Breast epithelium (tissue), 4 donors: ENCODE data around the gene DAP3. TPM values are rescaled to one million over a fixed set of nuclear protein-coding genes. Genes with fewer than 3 reads are reported as not detected.
A peak's percentile ranks its signal among the peaks of the same experiment; 100 is the strongest.
"Not testable (repeated sequence)": the region's sequence is repeated elsewhere in the genome, so short reads cannot be mapped to it uniquely, and the experiment has no call there.

Experiments
- DNase-seq, 2 donors: peaks; one replicate each; pipeline ENCODE4 v3.0.0-alpha.2; 2019; ENCODE audit warnings: low spot score in 2 of 2
- H3K27ac ChIP-seq, 2 donors: fragments of 200-600 bp; sonication (generic) in 1 of 2; one replicate each; pipeline ENCODE4 v1.5.1; 2016 to 2019; ENCODE audit warnings: mild to moderate bottlenecking in 1 of 2
- H3K27me3 ChIP-seq, 2 donors: fragments of 200-600 bp; sonication (generic) in 1 of 2; one replicate each; pipeline versions ENCODE4 v1.5.1 to v1.6.0; 2017 to 2019; ENCODE audit warnings: control low read depth in 1 of 2, mild to moderate bottlenecking in 1 of 2
- H3K36me3 ChIP-seq: fragments of 200-600 bp; one replicate; pipeline ENCODE4 v1.5.1; 2019
- H3K4me1 ChIP-seq, 2 donors: fragments of 200-600 bp; sonication (generic); one replicate each; pipeline ENCODE4 v1.5.1; 2016 to 2019; ENCODE audit warnings: control low read depth in 1 of 2
- H3K4me3 ChIP-seq, 3 donors: fragments of 200-600 bp; sonication (generic); 1 replicate in 2 of 3; 2 replicates in 1 of 3; pipeline ENCODE4 v1.5.1; 2016 to 2019; ENCODE audit warnings: mild to moderate bottlenecking in 3 of 3, moderate library complexity in 2 of 3
- H3K9me3 ChIP-seq, 2 donors: fragments of 200-600 bp; sonication (generic) in 1 of 2; one replicate each; pipeline ENCODE4 v1.5.1; 2016 to 2019; ENCODE audit warnings: control low read depth in 1 of 2
- POLR2A ChIP-seq: fragments of 450-650 bp; IDR thresholded peaks from one replicate; pipeline ENCODE4 v1.6.1; 2016; ENCODE audit warnings: antibody characterized with exemption, mild to moderate bottlenecking, moderate library complexity
- POLR2AphosphoS5 ChIP-seq, 3 donors: sonication (generic); formaldehyde crosslinking; IDR thresholded peaks; one replicate each; pipeline ENCODE4 v1.6.1; 2017; ENCODE audit warnings: antibody characterized with exemption in 3 of 3
- intact Hi-C: fragments of 100-400 bp; cut with DNase I; formaldehyde crosslinking; loops from one replicate; pipeline ENCODE4 v1.15.1; 2023; ENCODE audit warnings: low total_unique reads
- total RNA-seq, 3 donors: library from RNA; depleted of rRNA; stranded (reverse); fragments of >200 nt; gene quantifications; one replicate each; pipeline ENCODE4 v1.1.0, GENCODE V29; 2016
- TF ChIP-seq, protein P1 (sequence below), 3 donors: fragments of 450-650 bp; IDR thresholded peaks; one replicate each; pipeline ENCODE4 v1.5.1; 2016 to 2017; ENCODE audit warnings: antibody characterized with exemption in 3 of 3, mild to moderate bottlenecking in 3 of 3, moderate library complexity in 3 of 3

The DAP3 gene
- total RNA-seq: 100 to 1,000 TPM; 143 to 195 (median 168) TPM

DNA sequence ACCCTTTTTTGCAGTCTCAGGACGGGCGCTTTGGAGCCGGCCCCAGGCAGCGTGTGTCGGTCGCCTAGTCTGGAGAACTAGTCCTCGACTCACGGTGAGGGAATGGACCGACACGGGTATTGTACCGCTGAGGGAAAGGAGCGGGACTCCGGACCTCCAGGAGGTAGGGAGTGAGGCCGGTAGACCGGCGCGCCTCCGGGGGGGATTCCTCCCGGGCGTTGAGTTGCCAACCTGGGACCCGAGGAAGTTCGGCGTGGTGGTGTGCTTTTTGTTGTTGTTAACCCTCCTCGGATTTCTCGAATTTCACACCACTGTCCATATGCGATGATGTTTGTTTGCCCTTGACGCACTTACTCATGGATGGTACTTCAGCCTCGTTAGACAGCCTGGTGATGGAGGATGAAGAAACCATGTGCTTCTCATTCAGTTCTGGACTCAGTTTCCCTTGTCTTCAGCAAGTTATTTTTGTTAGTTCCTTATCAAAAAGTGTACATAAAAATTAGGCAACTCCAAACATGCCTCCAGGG is at the start of gene DAP3:
TSS of gene DAP3 (plus strand) at position 11 of the 527 bp plus-strand sequence. CDS start 20,689 bp downstream, outside the sequence.
- not testable (repeated sequence) for H3K36me3 ChIP-seq, DNase-seq, H3K4me1 ChIP-seq, H3K9me3 ChIP-seq, H3K27me3 ChIP-seq
- peak within 1 kb of the TSS; percentile 91 to 97 (median 94) for H3K4me3 ChIP-seq
- peak within 1 kb of the TSS; percentile 95 to 97 for H3K27ac ChIP-seq
- intact Hi-C loops: loop anchor here (10.0 kb wide), 1 partner anchor 724 kb away; the partner anchor contains the start of gene PYGO2

DNA sequence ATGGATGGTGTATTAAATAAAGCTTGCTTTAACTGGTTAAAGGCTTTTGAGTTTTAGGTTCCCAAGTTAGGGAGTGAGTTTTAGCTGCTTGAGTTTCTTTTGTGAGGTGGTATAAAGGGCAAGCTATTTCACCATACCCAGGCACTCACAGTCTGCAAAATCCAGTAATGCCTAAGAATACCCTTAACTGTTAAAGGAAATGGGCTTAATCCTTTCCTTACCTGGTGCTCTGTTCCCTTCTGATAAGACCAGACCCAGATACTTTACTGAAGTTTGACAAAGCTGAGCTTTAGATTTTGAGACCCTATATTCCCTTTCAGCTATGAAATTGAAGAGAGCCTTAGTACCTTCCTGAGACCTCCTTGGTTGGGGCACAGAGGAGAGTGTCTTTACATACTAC is 48.5 kb upstream of the DAP3 start:
- H3K36me3 ChIP-seq: no peaks in the 10 kb centered on the region
- H3K9me3 ChIP-seq: peaks cover 0 to 6% of the 10 kb centered on the region in 2 donors
- intact Hi-C loops: no loop called here
- no peaks in the 10 kb centered on the region for H3K27me3 ChIP-seq
- TF ChIP-seq POLR2A: no peak
- no peak for TF ChIP-seq POLR2AphosphoS5 (IDR thresholded peaks at IDR 0.05)
- TF ChIP-seq, protein P1, sequence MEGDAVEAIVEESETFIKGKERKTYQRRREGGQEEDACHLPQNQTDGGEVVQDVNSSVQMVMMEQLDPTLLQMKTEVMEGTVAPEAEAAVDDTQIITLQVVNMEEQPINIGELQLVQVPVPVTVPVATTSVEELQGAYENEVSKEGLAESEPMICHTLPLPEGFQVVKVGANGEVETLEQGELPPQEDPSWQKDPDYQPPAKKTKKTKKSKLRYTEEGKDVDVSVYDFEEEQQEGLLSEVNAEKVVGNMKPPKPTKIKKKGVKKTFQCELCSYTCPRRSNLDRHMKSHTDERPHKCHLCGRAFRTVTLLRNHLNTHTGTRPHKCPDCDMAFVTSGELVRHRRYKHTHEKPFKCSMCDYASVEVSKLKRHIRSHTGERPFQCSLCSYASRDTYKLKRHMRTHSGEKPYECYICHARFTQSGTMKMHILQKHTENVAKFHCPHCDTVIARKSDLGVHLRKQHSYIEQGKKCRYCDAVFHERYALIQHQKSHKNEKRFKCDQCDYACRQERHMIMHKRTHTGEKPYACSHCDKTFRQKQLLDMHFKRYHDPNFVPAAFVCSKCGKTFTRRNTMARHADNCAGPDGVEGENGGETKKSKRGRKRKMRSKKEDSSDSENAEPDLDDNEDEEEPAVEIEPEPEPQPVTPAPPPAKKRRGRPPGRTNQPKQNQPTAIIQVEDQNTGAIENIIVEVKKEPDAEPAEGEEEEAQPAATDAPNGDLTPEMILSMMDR (IDR thresholded peaks at IDR 0.05): no peak
- no peak for DNase-seq
- H3K27ac ChIP-seq: no peak overlapping the region
- H3K4me3 ChIP-seq: no peak overlapping the region
- no peaks in the 10 kb centered on the region for H3K4me1 ChIP-seq

DNA sequence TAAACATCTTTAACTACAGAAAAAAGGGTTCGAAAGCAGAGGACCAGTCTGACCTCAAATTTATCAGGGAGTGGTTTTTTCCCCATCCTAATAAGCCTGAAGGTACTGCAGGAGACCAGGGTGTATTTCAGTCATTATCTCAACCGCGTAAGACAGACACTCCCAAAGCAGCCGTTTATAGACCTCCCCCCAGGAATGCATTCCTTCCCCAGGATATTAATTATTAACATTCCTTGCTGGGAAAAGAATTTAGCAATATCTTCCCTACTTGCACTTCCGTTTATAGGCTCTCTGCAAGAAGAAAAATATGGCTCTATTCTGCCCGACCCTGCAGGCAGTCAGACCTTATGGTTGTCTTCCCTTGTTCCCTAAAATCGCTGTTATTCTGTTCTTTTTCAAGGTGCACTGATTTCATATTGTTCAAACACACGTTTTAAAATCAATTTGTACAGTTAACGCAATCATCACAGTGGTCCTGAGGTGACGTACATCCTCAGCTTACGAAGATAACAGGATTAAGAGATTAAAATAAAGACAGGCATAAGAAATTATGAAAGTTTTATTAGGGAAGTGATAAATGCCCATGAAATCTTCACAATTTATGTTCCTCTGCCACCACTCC is 46.2 kb upstream of the DAP3 start:
- H3K4me3 ChIP-seq, H3K9me3 ChIP-seq, H3K27me3 ChIP-seq, H3K27ac ChIP-seq, intact Hi-C loops, H3K4me1 ChIP-seq, DNase-seq, H3K36me3 ChIP-seq: not testable (repeated sequence)

DNA sequence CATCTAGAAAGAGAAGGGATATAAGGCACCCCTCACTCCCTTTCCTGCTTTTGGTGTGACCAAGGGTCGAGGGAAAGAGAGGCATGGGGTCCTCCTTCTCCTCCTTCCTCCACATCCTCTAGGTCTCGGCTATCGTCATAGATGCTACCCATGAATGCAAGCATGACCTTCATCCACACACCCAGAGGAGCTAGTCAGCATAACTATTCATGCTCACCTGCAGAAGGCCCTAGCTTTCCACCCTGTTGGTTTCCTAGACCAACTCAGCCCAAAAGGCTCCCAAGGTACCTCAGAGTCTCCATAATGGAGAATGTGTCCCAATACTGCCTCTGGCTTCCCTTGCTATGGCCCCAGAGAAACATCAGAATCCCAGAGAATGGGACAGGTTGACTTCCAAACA is 45.7 kb upstream of the DAP3 start:
- no peak for DNase-seq
- Histone ChIP-seq H3K27me3 (no peaks in the 10 kb centered on the region), H3K4me1 (no peaks in the 10 kb centered on the region), H3K9me3 (peaks cover 0 to 6% of the 10 kb centered on the region in 2 donors), H3K27ac (no peak overlapping the region), H3K4me3 (no peak overlapping the region), H3K36me3 (no peaks in the 10 kb centered on the region)
- intact Hi-C loops: no loop called here
- TF ChIP-seq POLR2AphosphoS5 (IDR thresholded peaks at IDR 0.05): no peak
- TF ChIP-seq, protein P1 (IDR thresholded peaks at IDR 0.05): no peak
- no peak for TF ChIP-seq POLR2A

- Histone ChIP-seq H3K4me3 (peak overlapping the region in 1 of 3 donors; percentile 22), H3K27ac (peak overlapping the region; percentile 73 to 87), H3K36me3 (no peaks in the 10 kb centered on the region), H3K9me3 (peaks cover 0 to 6% of the 10 kb centered on the region in 2 donors), H3K27me3 (no peaks in the 10 kb centered on the region), H3K4me1 (no peaks in the 10 kb centered on the region)
- intact Hi-C loops: no loop called here
- TF ChIP-seq POLR2AphosphoS5 (IDR thresholded peaks at IDR 0.05): no peak
- no peak for TF ChIP-seq POLR2A
- TF ChIP-seq, protein P1 (IDR thresholded peaks at IDR 0.05): no peak
- DNase-seq: peak in 1 of 2 donors; percentile 25
These were observed 43.8 kb upstream of the DAP3 start for GRCh38 chr1:155645034-155645598.

GRCh38 chr1:155645648-155646047 is 43.2 kb upstream of the DAP3 start:
- H3K36me3 ChIP-seq: no peaks in the 10 kb centered on the region
- TF ChIP-seq, protein P1 (IDR thresholded peaks at IDR 0.05): no peak
- TF ChIP-seq POLR2A: no peak
- no peak for TF ChIP-seq POLR2AphosphoS5 (IDR thresholded peaks at IDR 0.05)
- peak overlapping the region in 1 of 3 donors; percentile 22 for H3K4me3 ChIP-seq
- peaks cover 0 to 6% of the 10 kb centered on the region in 2 donors for H3K9me3 ChIP-seq
- H3K27ac ChIP-seq: peak overlapping the region; percentile 73 to 87
- no peaks in the 10 kb centered on the region for H3K4me1 ChIP-seq
- intact Hi-C loops: no loop called here
- peak in 1 of 2 donors; percentile 35 for DNase-seq
- no peaks in the 10 kb centered on the region for H3K27me3 ChIP-seq
